Thyroid gland (tissue), 4 donors: ENCODE data around the gene PRKCA.
A peak's percentile ranks its signal among the peaks of the same experiment; 100 is the strongest.

Source experiments
- POLR2A ChIP-seq, 2 donors: fragments of 450-650 bp; IDR thresholded peaks; one replicate each; pipeline ENCODE4 v1.6.1; 2017; ENCODE audit warnings: antibody characterized with exemption in 2 of 2, mild to moderate bottlenecking in 2 of 2, moderate library complexity in 1 of 2
- TF ChIP-seq, protein P1 (sequence below), 6 experiments: fragments of 200-600 bp in 3 of 6; fragments of 450-650 bp in 3 of 6; sonication (generic) in 3 of 6; IDR thresholded peaks; one replicate each; pipeline ENCODE4 v1.5.1; 2016 to 2019; ENCODE audit warnings: antibody characterized with exemption in 6 of 6, mild to moderate bottlenecking in 2 of 6, inconsistent platforms in 1 of 6, moderate library complexity in 1 of 6

- TF ChIP-seq, protein P1, sequence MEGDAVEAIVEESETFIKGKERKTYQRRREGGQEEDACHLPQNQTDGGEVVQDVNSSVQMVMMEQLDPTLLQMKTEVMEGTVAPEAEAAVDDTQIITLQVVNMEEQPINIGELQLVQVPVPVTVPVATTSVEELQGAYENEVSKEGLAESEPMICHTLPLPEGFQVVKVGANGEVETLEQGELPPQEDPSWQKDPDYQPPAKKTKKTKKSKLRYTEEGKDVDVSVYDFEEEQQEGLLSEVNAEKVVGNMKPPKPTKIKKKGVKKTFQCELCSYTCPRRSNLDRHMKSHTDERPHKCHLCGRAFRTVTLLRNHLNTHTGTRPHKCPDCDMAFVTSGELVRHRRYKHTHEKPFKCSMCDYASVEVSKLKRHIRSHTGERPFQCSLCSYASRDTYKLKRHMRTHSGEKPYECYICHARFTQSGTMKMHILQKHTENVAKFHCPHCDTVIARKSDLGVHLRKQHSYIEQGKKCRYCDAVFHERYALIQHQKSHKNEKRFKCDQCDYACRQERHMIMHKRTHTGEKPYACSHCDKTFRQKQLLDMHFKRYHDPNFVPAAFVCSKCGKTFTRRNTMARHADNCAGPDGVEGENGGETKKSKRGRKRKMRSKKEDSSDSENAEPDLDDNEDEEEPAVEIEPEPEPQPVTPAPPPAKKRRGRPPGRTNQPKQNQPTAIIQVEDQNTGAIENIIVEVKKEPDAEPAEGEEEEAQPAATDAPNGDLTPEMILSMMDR (IDR thresholded peaks at IDR 0.05), result peak in 2 of 6 experiments; percentile 7 to 14
- no peak for TF ChIP-seq POLR2A (IDR thresholded peaks at IDR 0.05)
Measured at GRCh38 chr17:66426397-66427033, 124.1 kb downstream of the PRKCA start.
